HG03520 (cell line): ENCODE results near the gene PSD.

ENCODE experiments used
- ATAC-seq: cut with Tn5 transposase; IDR thresholded peaks from one replicate; pipeline ENCODE4 v1.9.1; 2021; ENCODE audit warnings: mild to moderate bottlenecking, moderate library complexity; ENCODE audit not compliant: unreplicated experiment

The PSD gene

GRCh38 chr10:102420714-102421506 lies 2.3 kb upstream of the PSD start, which contains the start of gene FBXL15:
Gene FBXL15, plus strand, starts transcription at chr10:102420836. Its CDS starts 294 bp downstream, at chr10:102421130.
- peak; percentile 58 for ATAC-seq

GRCh38 chr10:102420181-102420713 lies 1.7 kb upstream of the PSD start:
- ATAC-seq: no peak

GRCh38 chr10:102419269-102420180 lies 940 bp upstream of the PSD start:
- ATAC-seq: no peak

- ATAC-seq: no peak
Observed at GRCh38 chr10:102416695-102417094, 1.9 kb downstream of the PSD start.

- no peak for ATAC-seq
Observed at GRCh38 chr10:102416283-102416682, 2.3 kb downstream of the PSD start.

GRCh38 chr10:102414749-102415148 lies 3.8 kb downstream of the PSD start:
- no peak for ATAC-seq

- no peak for ATAC-seq
Observed at GRCh38 chr10:102413806-102414561, 4.6 kb downstream of the PSD start.

GRCh38 chr10:102413053-102413705 lies 5.4 kb downstream of the PSD start:
- no peak for ATAC-seq

GRCh38 chr10:102412293-102412692 lies 6.3 kb downstream of the PSD start:
- no peak for ATAC-seq

- ATAC-seq: no peak
Observed at GRCh38 chr10:102411341-102412255, 7.0 kb downstream of the PSD start.

GRCh38 chr10:102410429-102411073 lies 8.0 kb downstream of the PSD start:
- no peak for ATAC-seq

- ATAC-seq: no peak
Observed at GRCh38 chr10:102409604-102410428, 8.8 kb downstream of the PSD start.

GRCh38 chr10:102408728-102409603 lies 9.6 kb downstream of the PSD start:
- no peak for ATAC-seq

GRCh38 chr10:102408131-102408727 lies 10.4 kb downstream of the PSD start:
- ATAC-seq: no peak

- no peak for ATAC-seq
Observed at GRCh38 chr10:102407425-102408130, 11.0 kb downstream of the PSD start.

GRCh38 chr10:102406815-102407214 lies 11.8 kb downstream of the PSD start:
- ATAC-seq: no peak
